ENCODE data around the gene SLC39A11. TPM values are rescaled to one million over a fixed set of nuclear protein-coding genes. Genes with fewer than 3 reads are reported as not detected.

Gene SLC39A11
- total RNA-seq, 1 experiment from 2014 or later = 57.1 TPM

DNA sequence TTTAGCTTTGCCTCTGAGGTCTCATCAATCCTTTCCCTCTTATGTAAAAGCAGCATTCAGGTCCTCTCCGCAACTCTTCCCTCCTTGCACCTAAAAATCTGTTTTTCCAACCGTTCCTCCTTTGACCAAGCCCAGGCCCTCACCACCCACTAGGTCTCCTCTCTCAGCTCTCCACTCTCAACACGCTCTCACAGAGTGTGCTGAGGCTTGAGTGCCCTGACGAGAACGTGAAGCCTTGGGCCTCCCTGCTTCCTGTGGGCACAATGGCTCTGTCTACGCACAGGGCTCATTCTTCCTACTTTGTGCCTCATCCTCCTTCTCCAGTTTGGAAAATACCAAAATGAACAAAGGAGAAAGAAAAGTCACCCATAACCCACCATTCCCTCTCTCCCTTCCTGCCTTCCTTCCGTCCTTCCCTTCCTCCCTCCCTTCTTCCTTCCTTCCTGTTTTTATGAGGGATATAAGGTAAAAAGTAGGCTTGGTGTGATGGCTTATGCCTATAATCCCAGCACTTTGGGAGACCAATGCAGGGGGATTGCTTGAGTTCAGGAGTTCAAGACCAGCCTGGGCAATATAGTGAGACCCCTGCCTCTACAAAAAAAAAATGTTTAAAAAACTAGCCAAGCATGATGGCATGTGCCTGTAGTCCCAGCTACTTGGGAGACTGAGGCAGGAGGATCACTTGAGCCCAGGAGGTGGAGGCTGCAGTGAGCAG, 31.3 kb upstream of the SLC39A11 start:
- Histone ChIP-seq H3K4me2 (no peak overlapping the region), H3F3A (ENCODE audit: insufficient read depth, low read depth) (no peaks in the 10 kb centered on the region), H3K36me3 (ENCODE audit: low read depth) (no peaks in the 10 kb centered on the region), H3K4me3 (no peak overlapping the region), H3K27me3 (ENCODE audit: insufficient read depth, low read depth) (no peaks in the 10 kb centered on the region), H3K4me1 (replicated peaks; ENCODE audit: insufficient read depth) (no peaks in the 10 kb centered on the region), H3K27ac (no peak overlapping the region), H2AFZ (no peak overlapping the region), H3K79me2 (ENCODE audit: low read depth) (no peaks in the 10 kb centered on the region), H4K20me1 (ENCODE audit: insufficient read depth) (no peaks in the 10 kb centered on the region), H3K9me2 (ENCODE audit: insufficient read depth) (no peaks in the 10 kb centered on the region), H3K9me3 (ENCODE audit: insufficient read depth, low read depth) (no peaks in the 10 kb centered on the region)
- intact Hi-C loops (cut with micrococcal nuclease; ENCODE audit: unreplicated experiment) = no loop called here
- no peak for DNase-seq
- POLR2A ChIA-PET (ENCODE audit: unreplicated experiment) = interaction anchor here (0.6 to 0.8 kb wide), 2 partner anchors 22 to 531 kb away, joined by 3 to 4 read pairs; no protein-coding TSS in a partner anchor
- CTCF ChIA-PET = no interaction called here
- BruUV-seq (replicated peaks) = no TSS peak
- TF ChIP-seq CTCF (conservative IDR thresholded peaks at IDR 0.05) = no peak
- no peak for TF ChIP-seq EZH2 (IDR thresholded peaks at IDR 0.05; ENCODE audit: low read depth)

DNA sequence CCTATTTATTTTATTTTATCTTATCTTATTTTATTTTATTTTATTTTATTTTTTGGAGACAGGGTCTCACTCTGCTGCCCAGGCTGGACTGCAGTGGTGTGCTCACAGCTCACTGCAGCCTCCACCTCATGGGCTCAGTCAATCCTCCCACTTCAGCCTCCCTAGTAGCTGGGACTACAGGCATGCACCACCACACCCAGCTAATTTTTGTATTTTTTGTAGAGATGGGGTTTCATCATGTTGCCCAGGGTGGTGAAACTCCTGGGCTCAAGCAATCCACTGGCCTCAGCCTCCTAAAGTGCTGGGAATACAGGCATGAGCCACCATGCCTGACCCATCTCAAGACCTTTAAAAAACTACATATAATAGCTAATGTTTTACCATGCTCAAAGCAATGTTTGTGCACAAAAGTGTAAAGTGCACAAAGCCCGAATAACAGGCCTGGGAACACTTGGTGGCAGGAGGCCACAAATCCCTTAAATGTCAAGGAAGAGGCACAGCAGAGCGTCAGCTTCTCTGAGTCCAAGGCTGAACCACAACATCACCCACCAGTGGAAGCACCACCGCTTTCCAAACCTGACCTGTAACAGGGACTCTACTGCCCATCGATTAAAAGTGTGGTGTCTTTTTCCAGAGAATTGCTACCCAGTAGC, 30.6 kb upstream of the SLC39A11 start:
- no peaks in the 10 kb centered on the region for H3K9me2 ChIP-seq (ENCODE audit: insufficient read depth)
- no peaks in the 10 kb centered on the region for H3K9me3 ChIP-seq (ENCODE audit: insufficient read depth, low read depth)
- no peaks in the 10 kb centered on the region for H3K27me3 ChIP-seq (ENCODE audit: insufficient read depth, low read depth)
- ChIA-PET CTCF (no interaction called here), POLR2A (ENCODE audit: unreplicated experiment) (interaction anchor here (0.6 to 0.8 kb wide), 2 partner anchors 23 to 530 kb away, joined by 3 to 4 read pairs; no protein-coding TSS in a partner anchor)
- DNase-seq = no peak
- no peaks in the 10 kb centered on the region for H4K20me1 ChIP-seq (ENCODE audit: insufficient read depth)
- H2AFZ ChIP-seq = no peak overlapping the region
- no peaks in the 10 kb centered on the region for H3K36me3 ChIP-seq (ENCODE audit: low read depth)
- no peak overlapping the region for H3K27ac ChIP-seq
- no peaks in the 10 kb centered on the region for H3K79me2 ChIP-seq (ENCODE audit: low read depth)
- no peaks in the 10 kb centered on the region for H3F3A ChIP-seq (ENCODE audit: insufficient read depth, low read depth)
- TF ChIP-seq CTCF (conservative IDR thresholded peaks at IDR 0.05) = no peak
- no peak for TF ChIP-seq EZH2 (IDR thresholded peaks at IDR 0.05; ENCODE audit: low read depth)
- no peak overlapping the region for H3K4me2 ChIP-seq
- H3K4me1 ChIP-seq (replicated peaks; ENCODE audit: insufficient read depth) = no peaks in the 10 kb centered on the region
- BruUV-seq (replicated peaks) = no TSS peak
- intact Hi-C loops (cut with micrococcal nuclease; ENCODE audit: unreplicated experiment) = no loop called here
- no peak overlapping the region for H3K4me3 ChIP-seq

DNA sequence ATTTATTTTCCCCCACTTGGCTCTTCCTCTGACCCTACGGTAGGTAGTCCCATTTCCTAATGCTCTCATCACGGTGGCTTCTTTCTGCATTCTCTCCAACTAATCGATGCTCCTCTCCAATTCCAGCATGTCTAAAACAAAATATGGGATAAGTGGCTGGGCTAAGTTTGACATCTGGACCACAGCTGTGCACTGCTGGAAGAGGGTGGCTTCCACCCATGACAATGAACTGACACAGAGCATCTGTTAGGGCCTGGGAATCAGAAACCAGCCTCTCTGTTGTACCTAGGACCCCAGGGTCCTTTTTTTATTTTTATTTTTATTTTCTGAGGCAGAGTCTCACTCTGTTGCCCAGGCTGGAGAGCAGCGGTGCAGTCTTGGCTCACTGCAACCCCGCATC, 29.0 kb upstream of the SLC39A11 start:
- Histone ChIP-seq H3K4me2 (no peak overlapping the region), H3K4me3 (no peak overlapping the region), H3K27me3 (ENCODE audit: insufficient read depth, low read depth) (no peaks in the 10 kb centered on the region), H3K9me2 (ENCODE audit: insufficient read depth) (no peaks in the 10 kb centered on the region), H2AFZ (no peak overlapping the region), H3K9me3 (ENCODE audit: insufficient read depth, low read depth) (no peaks in the 10 kb centered on the region), H3F3A (ENCODE audit: insufficient read depth, low read depth) (no peaks in the 10 kb centered on the region), H3K79me2 (ENCODE audit: low read depth) (no peaks in the 10 kb centered on the region), H3K4me1 (replicated peaks; ENCODE audit: insufficient read depth) (no peaks in the 10 kb centered on the region), H4K20me1 (ENCODE audit: insufficient read depth) (no peaks in the 10 kb centered on the region), H3K27ac (no peak overlapping the region), H3K36me3 (ENCODE audit: low read depth) (no peaks in the 10 kb centered on the region)
- POLR2A ChIA-PET (ENCODE audit: unreplicated experiment) = interaction anchor here (0.5 kb wide), 1 partner anchor 29 kb away, joined by 4 read pairs; no protein-coding TSS in a partner anchor
- intact Hi-C loops (cut with micrococcal nuclease; ENCODE audit: unreplicated experiment) = no loop called here
- no peak for DNase-seq
- no peak for TF ChIP-seq CTCF (conservative IDR thresholded peaks at IDR 0.05)
- no peak for TF ChIP-seq EZH2 (IDR thresholded peaks at IDR 0.05; ENCODE audit: low read depth)
- CTCF ChIA-PET = no interaction called here
- BruUV-seq (replicated peaks) = no TSS peak

Data from PC-9 (cell line).